ENCODE data around the gene RPS5.

The RPS5 gene

GRCh38 chr19:58385313-58385890, 1.7 kb upstream of the RPS5 start:
- no peak for DNase-seq (ENCODE audit: low read depth in 2 of 2)

- peak in 1 of 2 donors; percentile 42 for DNase-seq (ENCODE audit: low read depth in 2 of 2)
Observed at GRCh38 chr19:58385891-58386575, 1.0 kb upstream of the RPS5 start.

GRCh38 chr19:58387338-58388174, 487 bp downstream of the RPS5 start:
- DNase-seq (ENCODE audit: low read depth in 2 of 2) = no peak

- DNase-seq (ENCODE audit: low read depth in 2 of 2) = no peak
Observed at GRCh38 chr19:58388175-58388526, 1.1 kb downstream of the RPS5 start.

- DNase-seq (ENCODE audit: low read depth in 2 of 2) = no peak
Observed at GRCh38 chr19:58392945-58393724, 6.1 kb downstream of the RPS5 start.

- no peak for DNase-seq (ENCODE audit: low read depth in 2 of 2)
Observed at GRCh38 chr19:58393725-58394033, 6.6 kb downstream of the RPS5 start.

GRCh38 chr19:58394821-58395219, 7.8 kb downstream of the RPS5 start:
- DNase-seq (ENCODE audit: low read depth in 2 of 2) = no peak

GRCh38 chr19:58395220-58395978, 8.3 kb downstream of the RPS5 start, which contains the start of gene RNF225:
RNF225 (plus strand) TSS chr19:58395656; CDS start chr19:58396090, 434 bp downstream.
- DNase-seq (ENCODE audit: low read depth in 2 of 2) = peak in 1 of 2 donors; percentile 40

- peak in 1 of 2 donors; percentile 46 for DNase-seq (ENCODE audit: low read depth in 2 of 2)
Observed at GRCh38 chr19:58395979-58396627, 9.0 kb downstream of the RPS5 start.

- DNase-seq (ENCODE audit: low read depth in 2 of 2) = no peak
Observed at GRCh38 chr19:58396691-58397532, 9.8 kb downstream of the RPS5 start.

GRCh38 chr19:58397533-58398037, 10.5 kb downstream of the RPS5 start:
- DNase-seq (ENCODE audit: low read depth in 2 of 2) = no peak

GRCh38 chr19:58398087-58398486, 11.0 kb downstream of the RPS5 start:
- DNase-seq (ENCODE audit: low read depth in 2 of 2) = no peak

GRCh38 chr19:58398545-58398944, 11.5 kb downstream of the RPS5 start:
- no peak for DNase-seq (ENCODE audit: low read depth in 2 of 2)

- DNase-seq (ENCODE audit: low read depth in 2 of 2) = no peak
Observed at GRCh38 chr19:58399903-58400302, 12.8 kb downstream of the RPS5 start.

- no peak for DNase-seq (ENCODE audit: low read depth in 2 of 2)
Observed at GRCh38 chr19:58400316-58400915, 13.3 kb downstream of the RPS5 start.

GRCh38 chr19:58400916-58401839, 14.1 kb downstream of the RPS5 start:
- peak; percentile 98 to 99 for DNase-seq (ENCODE audit: low read depth in 2 of 2)

GRCh38 chr19:58401840-58402421, 14.9 kb downstream of the RPS5 start:
- no peak for DNase-seq (ENCODE audit: low read depth in 2 of 2)

Measured in stimulated activated CD4-positive, alpha-beta T cell treated with anti-CD3 and anti-CD28 coated beads, Interleukin-1b, Interleukin-23, amount 100 ng/mL, for 4 hours (primary cell).